GM06990 (cell line): ENCODE measurements around the gene SLC36A1.
A peak's percentile ranks its signal among the peaks of the same experiment; 100 is the strongest.

Experiments
- DNase-seq: peaks from one replicate; pipeline ENCODE4 v3.0.0-alpha.2; 2011; ENCODE audit not compliant: insufficient read length; ENCODE audit errors: extremely low read depth
- H3K27me3 ChIP-seq: replicated peaks from 2 replicates; pipeline ENCODE4 v1.6.0; 2011; ENCODE audit warnings: low read length; ENCODE audit not compliant: control insufficient read depth, insufficient read depth
- H3K36me3 ChIP-seq: 2 replicates; pipeline ENCODE4 v1.5.1; 2011; ENCODE audit warnings: low read length; ENCODE audit not compliant: control insufficient read depth, insufficient read depth
- H3K4me3 ChIP-seq: replicated peaks from 2 replicates; pipeline ENCODE4 v1.5.1; 2011; ENCODE audit warnings: low read depth, mild to moderate bottlenecking, control low read depth, low read length
- TF ChIP-seq, protein P1 (sequence below): IDR thresholded peaks from 2 replicates; pipeline ENCODE4 v1.5.1; 2011; ENCODE audit warnings: low read length, control low read depth, mild to moderate bottlenecking, inconsistent platforms; ENCODE audit not compliant: insufficient read depth, poor library complexity, severe bottlenecking

The SLC36A1 gene

DNA sequence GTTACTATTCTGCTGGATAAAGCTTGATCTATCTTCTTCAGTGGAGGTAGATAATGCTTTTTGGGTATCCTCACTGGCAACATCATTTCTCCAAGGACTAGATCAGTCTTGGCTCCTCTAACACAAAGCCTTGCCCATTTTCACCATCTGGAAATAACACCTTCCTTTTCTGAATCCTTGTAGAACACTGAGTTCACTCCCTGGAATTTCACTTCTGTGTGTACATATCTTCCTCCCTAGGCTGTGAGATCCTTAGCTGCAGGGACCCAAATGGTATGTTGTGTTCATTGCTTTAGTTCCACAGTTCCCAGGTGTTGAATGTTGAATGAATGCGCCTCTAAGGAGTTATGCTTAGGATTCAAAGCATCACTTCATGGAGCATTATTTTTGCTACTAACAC is 16.7 kb upstream of the SLC36A1 start:
- no peak overlapping the region for H3K4me3 ChIP-seq
- TF ChIP-seq, protein P1, sequence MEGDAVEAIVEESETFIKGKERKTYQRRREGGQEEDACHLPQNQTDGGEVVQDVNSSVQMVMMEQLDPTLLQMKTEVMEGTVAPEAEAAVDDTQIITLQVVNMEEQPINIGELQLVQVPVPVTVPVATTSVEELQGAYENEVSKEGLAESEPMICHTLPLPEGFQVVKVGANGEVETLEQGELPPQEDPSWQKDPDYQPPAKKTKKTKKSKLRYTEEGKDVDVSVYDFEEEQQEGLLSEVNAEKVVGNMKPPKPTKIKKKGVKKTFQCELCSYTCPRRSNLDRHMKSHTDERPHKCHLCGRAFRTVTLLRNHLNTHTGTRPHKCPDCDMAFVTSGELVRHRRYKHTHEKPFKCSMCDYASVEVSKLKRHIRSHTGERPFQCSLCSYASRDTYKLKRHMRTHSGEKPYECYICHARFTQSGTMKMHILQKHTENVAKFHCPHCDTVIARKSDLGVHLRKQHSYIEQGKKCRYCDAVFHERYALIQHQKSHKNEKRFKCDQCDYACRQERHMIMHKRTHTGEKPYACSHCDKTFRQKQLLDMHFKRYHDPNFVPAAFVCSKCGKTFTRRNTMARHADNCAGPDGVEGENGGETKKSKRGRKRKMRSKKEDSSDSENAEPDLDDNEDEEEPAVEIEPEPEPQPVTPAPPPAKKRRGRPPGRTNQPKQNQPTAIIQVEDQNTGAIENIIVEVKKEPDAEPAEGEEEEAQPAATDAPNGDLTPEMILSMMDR = no peak

GRCh38 chr5:151431666-151432065 is 15.7 kb upstream of the SLC36A1 start:
- Histone ChIP-seq H3K27me3 (no peaks in the 10 kb centered on the region; the same call in 1 of the 2 replicates), H3K4me3 (no peak overlapping the region), H3K36me3 (no peaks in the 10 kb centered on the region)
- no peak for DNase-seq
- TF ChIP-seq, protein P1 = no peak

More for the DNA sequence above, 16.7 kb upstream of the SLC36A1 start:
- no peak for DNase-seq
- H3K36me3 ChIP-seq = no peaks in the 10 kb centered on the region
- H3K27me3 ChIP-seq = no peaks in the 10 kb centered on the region; the same call in 1 of the 2 replicates

GRCh38 chr5:151432210-151432609 is 15.2 kb upstream of the SLC36A1 start:
- Histone ChIP-seq H3K4me3 (no peak overlapping the region), H3K27me3 (no peaks in the 10 kb centered on the region; the same call in 1 of the 2 replicates), H3K36me3 (no peaks in the 10 kb centered on the region)
- DNase-seq = no peak
- TF ChIP-seq, protein P1 = no peak

- Histone ChIP-seq H3K27me3 (no peaks in the 10 kb centered on the region; the same call in 1 of the 2 replicates), H3K4me3 (no peak overlapping the region), H3K36me3 (no peaks in the 10 kb centered on the region)
- TF ChIP-seq, protein P1 = no peak
- no peak for DNase-seq
Measured at GRCh38 chr5:151434570-151435237, 12.7 kb upstream of the SLC36A1 start.

DNA sequence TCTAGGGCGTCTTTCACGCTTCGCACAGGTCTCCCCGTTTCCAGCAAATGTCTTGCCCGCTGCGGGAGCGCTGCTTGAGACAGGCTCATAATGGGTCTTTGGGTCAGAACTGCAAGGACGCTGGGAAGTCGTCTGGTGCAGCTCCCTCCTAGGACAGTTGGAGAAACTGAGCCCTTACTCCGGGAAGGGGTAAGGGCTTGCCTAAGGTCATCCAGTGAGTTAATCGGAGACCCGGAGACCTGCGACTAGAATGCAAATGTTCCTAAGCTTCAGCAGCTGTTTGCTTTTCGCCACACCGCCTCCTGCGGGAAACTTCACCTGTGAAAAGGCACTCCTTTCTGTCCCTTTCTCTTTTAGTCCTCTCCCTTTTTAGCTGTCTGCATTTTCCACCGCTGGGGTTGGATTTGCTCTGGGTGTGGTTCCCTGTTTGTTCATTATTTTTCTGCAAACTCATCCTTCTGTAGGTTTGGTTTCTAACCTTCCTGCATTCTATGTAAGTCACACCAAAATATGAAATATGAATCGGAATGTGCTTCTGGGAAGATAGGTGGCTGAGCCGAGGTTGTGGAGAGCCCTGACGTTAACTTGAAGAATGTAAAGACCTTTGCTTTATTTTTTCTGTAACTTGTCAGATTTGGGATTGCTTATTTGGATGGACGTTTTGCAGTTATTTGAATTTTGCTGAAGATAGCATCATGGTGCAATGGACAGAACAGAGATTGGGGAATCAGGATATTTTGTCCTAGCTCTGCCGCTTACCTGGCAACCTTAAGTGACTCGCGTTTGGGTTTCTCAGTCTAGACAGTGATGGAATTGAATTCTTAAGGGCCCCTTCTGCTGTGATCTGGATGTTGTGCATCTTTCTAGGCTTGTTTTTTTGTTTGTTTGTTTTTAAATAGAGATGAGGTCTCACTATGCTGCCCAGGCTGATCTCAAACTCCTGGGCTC is 909 bp downstream of the SLC36A1 start:
- no peak for DNase-seq
- Histone ChIP-seq H3K4me3 (peak overlapping the region; percentile 77), H3K27me3 (no peaks in the 10 kb centered on the region), H3K36me3 (no peaks in the 10 kb centered on the region)
- TF ChIP-seq, protein P1 = no peak
